ENCODE results near the gene ODF2L. TPM values are rescaled to one million over a fixed set of nuclear protein-coding genes. Genes with fewer than 3 reads are reported as not detected.

Gene ODF2L
- total and polyA plus RNA-seq, 4 donors = 46.7 to 74.9 (median 53.4) TPM

GRCh38 chr1:86339014-86339812, 56.9 kb downstream of the ODF2L start:
- no peak for DNase-seq (ENCODE audit: low read depth in 4 of 6, low spot score in 6 of 6)
- Histone ChIP-seq H3K27me3 (ENCODE audit: control insufficient read depth, insufficient read depth, low read length) (no peaks in the 10 kb centered on the region), H3K4me1 (ENCODE audit: control insufficient read depth, insufficient read depth, low read length) (no peaks in the 10 kb centered on the region), H3K27ac (ENCODE audit: low read depth, low read length) (no peak overlapping the region), H3K4me3 (ENCODE audit: low read depth, low read length) (no peak overlapping the region), H3K36me3 (ENCODE audit: control insufficient read depth, insufficient read depth, low read length) (no peaks in the 10 kb centered on the region), H3K9me3 (ENCODE audit: control insufficient read depth, insufficient read depth, low read length) (no peaks in the 10 kb centered on the region)
- 75% methylated on average over 7 of the region's 7 CpGs for WGBS (ENCODE audit: insufficient coverage)

- DNase-seq (ENCODE audit: low read depth in 4 of 6, low spot score in 6 of 6) = no peak
- Histone ChIP-seq H3K4me3 (ENCODE audit: low read depth, low read length) (no peak overlapping the region), H3K36me3 (ENCODE audit: control insufficient read depth, insufficient read depth, low read length) (no peaks in the 10 kb centered on the region), H3K4me1 (ENCODE audit: control insufficient read depth, insufficient read depth, low read length) (no peaks in the 10 kb centered on the region), H3K27me3 (ENCODE audit: control insufficient read depth, insufficient read depth, low read length) (no peaks in the 10 kb centered on the region), H3K27ac (ENCODE audit: low read depth, low read length) (no peak overlapping the region), H3K9me3 (ENCODE audit: control insufficient read depth, insufficient read depth, low read length) (no peaks in the 10 kb centered on the region)
- 43% methylated on average over 1 of the region's 1 CpG for WGBS (ENCODE audit: insufficient coverage)
Measured at GRCh38 chr1:86335916-86336315, 60.2 kb downstream of the ODF2L start.

GRCh38 chr1:86325264-86325663, 70.9 kb downstream of the ODF2L start:
- Histone ChIP-seq H3K9me3 (ENCODE audit: control insufficient read depth, insufficient read depth, low read length) (no peaks in the 10 kb centered on the region), H3K27me3 (ENCODE audit: control insufficient read depth, insufficient read depth, low read length) (no peaks in the 10 kb centered on the region), H3K4me3 (ENCODE audit: low read depth, low read length) (no peak overlapping the region), H3K27ac (ENCODE audit: low read depth, low read length) (no peak overlapping the region), H3K4me1 (ENCODE audit: control insufficient read depth, insufficient read depth, low read length) (no peaks in the 10 kb centered on the region), H3K36me3 (ENCODE audit: control insufficient read depth, insufficient read depth, low read length) (no peaks in the 10 kb centered on the region)
- no peak for DNase-seq (ENCODE audit: low read depth in 4 of 6, low spot score in 6 of 6)

- no peak overlapping the region for H3K4me3 ChIP-seq (ENCODE audit: low read depth, low read length)
Measured at GRCh38 chr1:86324130-86324822, 71.8 kb downstream of the ODF2L start.

GRCh38 chr1:86322241-86322640, 73.9 kb downstream of the ODF2L start:
- WGBS (ENCODE audit: insufficient coverage) = no CpG with 5 or more reads among the region's 3 CpGs
- H3K27me3 ChIP-seq (ENCODE audit: control insufficient read depth, insufficient read depth, low read length) = no peaks in the 10 kb centered on the region

More at GRCh38 chr1:86324130-86324822, 71.8 kb downstream of the ODF2L start:
- no peaks in the 10 kb centered on the region for H3K27me3 ChIP-seq (ENCODE audit: control insufficient read depth, insufficient read depth, low read length)
- WGBS (ENCODE audit: insufficient coverage) = 90% methylated on average over 3 of the region's 4 CpGs
- H3K27ac ChIP-seq (ENCODE audit: low read depth, low read length) = no peak overlapping the region
- H3K9me3 ChIP-seq (ENCODE audit: control insufficient read depth, insufficient read depth, low read length) = no peaks in the 10 kb centered on the region
- H3K36me3 ChIP-seq (ENCODE audit: control insufficient read depth, insufficient read depth, low read length) = no peaks in the 10 kb centered on the region
- DNase-seq (ENCODE audit: low read depth in 4 of 6, low spot score in 6 of 6) = no peak
- H3K4me1 ChIP-seq (ENCODE audit: control insufficient read depth, insufficient read depth, low read length) = no peaks in the 10 kb centered on the region

GRCh38 chr1:86318436-86318835, 77.7 kb downstream of the ODF2L start:
- no peak overlapping the region for H3K27ac ChIP-seq (ENCODE audit: low read depth, low read length)
- DNase-seq (ENCODE audit: low read depth in 4 of 6, low spot score in 6 of 6) = no peak
- WGBS (ENCODE audit: insufficient coverage) = 78% methylated on average over 2 of the region's 3 CpGs

More at GRCh38 chr1:86322241-86322640, 73.9 kb downstream of the ODF2L start:
- no peak for DNase-seq (ENCODE audit: low read depth in 4 of 6, low spot score in 6 of 6)
- Histone ChIP-seq H3K4me3 (ENCODE audit: low read depth, low read length) (no peak overlapping the region), H3K9me3 (ENCODE audit: control insufficient read depth, insufficient read depth, low read length) (no peaks in the 10 kb centered on the region), H3K4me1 (ENCODE audit: control insufficient read depth, insufficient read depth, low read length) (no peaks in the 10 kb centered on the region), H3K27ac (ENCODE audit: low read depth, low read length) (no peak overlapping the region), H3K36me3 (ENCODE audit: control insufficient read depth, insufficient read depth, low read length) (no peaks in the 10 kb centered on the region)

GRCh38 chr1:86317926-86318325, 78.2 kb downstream of the ODF2L start:
- Histone ChIP-seq H3K9me3 (ENCODE audit: control insufficient read depth, insufficient read depth, low read length) (no peaks in the 10 kb centered on the region), H3K36me3 (ENCODE audit: control insufficient read depth, insufficient read depth, low read length) (no peaks in the 10 kb centered on the region), H3K4me1 (ENCODE audit: control insufficient read depth, insufficient read depth, low read length) (no peaks in the 10 kb centered on the region), H3K27me3 (ENCODE audit: control insufficient read depth, insufficient read depth, low read length) (no peaks in the 10 kb centered on the region), H3K27ac (ENCODE audit: low read depth, low read length) (no peak overlapping the region), H3K4me3 (ENCODE audit: low read depth, low read length) (no peak overlapping the region)
- no peak for DNase-seq (ENCODE audit: low read depth in 4 of 6, low spot score in 6 of 6)

More at GRCh38 chr1:86318436-86318835, 77.7 kb downstream of the ODF2L start:
- Histone ChIP-seq H3K4me1 (ENCODE audit: control insufficient read depth, insufficient read depth, low read length) (no peaks in the 10 kb centered on the region), H3K36me3 (ENCODE audit: control insufficient read depth, insufficient read depth, low read length) (no peaks in the 10 kb centered on the region), H3K9me3 (ENCODE audit: control insufficient read depth, insufficient read depth, low read length) (no peaks in the 10 kb centered on the region), H3K27me3 (ENCODE audit: control insufficient read depth, insufficient read depth, low read length) (no peaks in the 10 kb centered on the region), H3K4me3 (ENCODE audit: low read depth, low read length) (no peak overlapping the region)

- no peaks in the 10 kb centered on the region for H3K4me1 ChIP-seq (ENCODE audit: control insufficient read depth, insufficient read depth, low read length)
- no peak overlapping the region for H3K27ac ChIP-seq (ENCODE audit: low read depth, low read length)
- 89% methylated on average over 2 of the region's 3 CpGs for WGBS (ENCODE audit: insufficient coverage)
- no peak for DNase-seq (ENCODE audit: low read depth in 4 of 6, low spot score in 6 of 6)
- H3K9me3 ChIP-seq (ENCODE audit: control insufficient read depth, insufficient read depth, low read length) = no peaks in the 10 kb centered on the region
- no peaks in the 10 kb centered on the region for H3K27me3 ChIP-seq (ENCODE audit: control insufficient read depth, insufficient read depth, low read length)
- H3K36me3 ChIP-seq (ENCODE audit: control insufficient read depth, insufficient read depth, low read length) = no peaks in the 10 kb centered on the region
- H3K4me3 ChIP-seq (ENCODE audit: low read depth, low read length) = no peak overlapping the region
Measured at GRCh38 chr1:86305731-86306130, 90.4 kb downstream of the ODF2L start.

GRCh38 chr1:86303041-86303690, 93.0 kb downstream of the ODF2L start:
- no peak for DNase-seq (ENCODE audit: low read depth in 4 of 6, low spot score in 6 of 6)
- Histone ChIP-seq H3K36me3 (ENCODE audit: control insufficient read depth, insufficient read depth, low read length) (no peaks in the 10 kb centered on the region), H3K9me3 (ENCODE audit: control insufficient read depth, insufficient read depth, low read length) (no peaks in the 10 kb centered on the region), H3K27ac (ENCODE audit: low read depth, low read length) (no peak overlapping the region), H3K27me3 (ENCODE audit: control insufficient read depth, insufficient read depth, low read length) (no peaks in the 10 kb centered on the region), H3K4me3 (ENCODE audit: low read depth, low read length) (no peak overlapping the region), H3K4me1 (ENCODE audit: control insufficient read depth, insufficient read depth, low read length) (no peaks in the 10 kb centered on the region)
- 92% methylated on average over 1 of the region's 1 CpG for WGBS (ENCODE audit: insufficient coverage)

All from spinal cord (tissue), 10 donors.